NOMO-1 treated with dmso at 0.1 percent for 144 hours (cell line): ENCODE measurements around the gene PCDHGB4.
"Not testable (repeated sequence)": the region's sequence is repeated elsewhere in the genome, so short reads cannot be mapped to it uniquely, and the experiment has no call there.

ENCODE experiments used
- DNase-seq: peaks from one replicate; lab custom pipeline; 2025; ENCODE audit not compliant: unreplicated experiment; lab: John Stamatoyannopoulos, UW

PCDHGB4 gene

GRCh38 chr5:141397756-141398551, 10.5 kb downstream of the PCDHGB4 start, which contains the start of gene PCDHGB5:
Gene PCDHGB5 (plus strand): TSS chr5:141397947. CDS start chr5:141398128, 181 bp downstream.
- DNase-seq: not testable (repeated sequence)

DNA sequence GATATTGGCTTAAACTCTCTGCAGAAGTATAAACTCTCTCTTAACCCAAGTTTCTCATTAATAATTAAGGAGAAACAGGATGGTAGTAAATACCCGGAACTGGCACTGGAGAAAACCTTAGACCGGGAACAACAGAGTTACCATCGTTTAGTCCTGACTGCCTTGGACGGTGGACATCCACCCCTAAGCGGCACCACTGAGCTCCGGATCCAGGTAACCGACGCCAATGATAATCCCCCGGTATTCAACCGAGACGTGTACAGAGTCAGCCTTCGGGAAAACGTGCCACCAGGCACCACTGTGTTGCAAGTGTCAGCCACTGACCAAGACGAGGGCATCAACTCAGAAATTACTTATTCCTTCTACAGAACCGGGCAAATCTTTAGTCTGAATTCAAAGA, 11.1 kb downstream of the PCDHGB4 start:
- DNase-seq: no peak

DNA sequence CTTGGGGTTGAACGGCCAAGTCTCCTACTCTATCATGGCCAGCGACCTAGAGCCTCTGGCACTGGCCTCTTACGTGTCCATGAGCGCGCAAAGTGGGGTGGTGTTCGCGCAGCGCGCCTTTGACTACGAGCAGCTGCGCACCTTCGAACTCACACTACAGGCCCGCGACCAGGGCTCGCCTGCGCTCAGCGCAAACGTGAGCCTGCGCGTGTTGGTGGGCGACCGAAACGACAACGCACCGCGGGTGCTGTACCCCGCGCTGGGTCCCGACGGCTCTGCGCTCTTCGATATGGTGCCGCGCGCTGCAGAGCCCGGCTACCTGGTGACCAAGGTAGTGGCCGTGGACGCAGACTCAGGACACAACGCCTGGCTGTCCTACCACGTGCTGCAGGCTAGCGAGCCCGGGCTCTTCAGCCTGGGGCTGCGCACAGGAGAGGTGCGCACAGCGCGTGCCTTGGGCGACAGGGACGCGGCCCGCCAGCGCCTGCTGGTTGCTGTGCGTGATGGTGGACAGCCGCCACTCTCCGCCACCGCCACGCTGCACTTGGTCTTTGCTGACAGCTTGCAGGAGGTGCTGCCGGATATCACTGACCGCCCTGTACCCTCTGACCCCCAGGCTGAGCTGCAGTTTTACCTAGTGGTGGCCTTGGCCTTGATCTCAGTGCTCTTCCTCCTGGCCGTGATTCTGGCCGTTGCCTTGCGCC, 12.2 kb downstream of the PCDHGB4 start:
- DNase-seq: no peak

DNA sequence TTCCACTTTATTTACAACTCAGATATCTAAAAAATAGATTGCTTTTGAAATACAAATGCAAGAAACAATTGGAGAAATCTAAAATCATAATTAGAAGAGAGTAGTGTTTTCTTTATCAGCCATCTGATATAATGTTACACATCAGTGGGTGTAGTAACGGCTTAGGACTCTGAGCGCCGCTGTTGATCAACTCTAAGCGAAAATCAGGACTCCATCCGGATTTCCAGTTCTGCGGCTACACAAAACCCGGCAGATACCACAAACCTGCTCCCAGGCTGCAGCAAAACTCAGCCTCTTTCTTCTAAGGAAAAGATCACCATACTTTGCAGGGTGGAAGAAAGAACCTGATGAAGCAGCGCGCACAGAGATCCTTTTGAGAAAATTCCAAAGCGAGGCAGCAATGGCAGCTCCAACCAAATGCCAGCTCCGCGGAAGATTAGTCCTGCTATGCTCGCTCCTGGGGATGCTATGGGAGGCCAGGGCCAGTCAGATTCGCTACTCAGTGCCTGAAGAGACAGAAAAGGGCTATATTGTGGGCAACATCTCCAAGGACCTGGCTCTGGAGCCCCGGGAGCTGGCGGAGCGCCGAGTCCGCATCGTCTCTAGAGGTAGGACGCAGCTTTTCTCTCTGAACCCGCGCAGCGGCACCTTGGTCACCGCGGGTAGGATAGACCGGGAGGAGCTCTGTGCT, 15.2 kb downstream of the PCDHGB4 start, which contains the start of gene PCDHGA9:
Gene PCDHGA9 (plus strand): TSS at position 226 of the 691 bp plus-strand sequence. CDS start 175 bp downstream, at position 401.
- DNase-seq: no peak

DNA sequence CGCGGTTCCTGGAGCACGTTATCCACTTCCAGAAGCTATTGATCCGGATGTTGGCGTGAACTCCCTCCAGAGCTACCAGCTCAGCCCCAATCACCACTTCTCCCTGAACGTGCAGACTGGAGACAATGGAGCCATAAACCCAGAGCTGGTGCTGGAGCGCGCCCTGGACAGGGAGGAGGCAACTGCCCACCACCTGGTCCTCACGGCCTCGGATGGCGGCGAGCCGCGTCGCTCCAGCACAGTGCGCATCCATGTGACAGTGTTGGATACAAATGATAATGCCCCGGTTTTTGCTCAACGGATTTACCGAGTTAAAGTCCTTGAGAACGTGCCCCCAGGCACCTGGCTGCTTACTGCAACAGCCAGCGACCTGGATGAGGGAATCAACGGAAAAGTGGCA, 15.9 kb downstream of the PCDHGB4 start:
- no peak for DNase-seq

DNA sequence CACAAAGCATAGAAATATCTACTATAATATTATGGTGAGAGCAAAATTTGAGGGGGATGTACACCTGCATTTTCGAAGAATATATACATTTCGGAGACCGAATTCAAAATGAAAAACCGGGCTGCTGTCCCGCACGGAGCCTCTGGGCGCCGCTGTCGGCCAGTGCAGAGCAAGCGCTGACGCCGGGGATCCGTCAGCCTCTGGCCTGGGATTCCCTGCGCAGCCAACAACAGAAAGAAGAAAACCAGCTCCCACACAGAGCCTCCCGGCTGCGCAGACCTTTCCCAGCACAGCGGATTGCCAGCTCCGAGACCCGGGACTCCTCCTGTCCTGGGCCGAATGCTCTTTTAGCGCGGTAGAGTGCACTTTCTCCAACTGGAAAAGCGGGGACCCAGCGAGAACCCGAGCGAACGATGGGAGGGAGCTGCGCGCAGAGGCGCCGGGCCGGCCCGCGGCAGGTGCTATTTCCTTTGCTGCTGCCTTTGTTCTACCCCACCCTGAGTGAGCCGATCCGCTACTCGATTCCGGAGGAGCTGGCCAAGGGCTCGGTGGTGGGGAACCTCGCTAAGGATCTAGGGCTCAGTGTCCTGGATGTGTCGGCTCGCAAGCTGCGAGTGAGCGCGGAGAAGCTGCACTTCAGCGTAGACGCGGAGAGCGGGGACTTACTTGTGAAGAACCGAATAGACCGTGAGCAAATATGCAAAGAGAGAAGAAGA, 20.4 kb downstream of the PCDHGB4 start, which contains the start of gene PCDHGB6:
Gene PCDHGB6 (plus strand): TSS at position 232 of the 716 bp plus-strand sequence. CDS start 182 bp downstream, at position 414.
- DNase-seq: not testable (repeated sequence)

DNA sequence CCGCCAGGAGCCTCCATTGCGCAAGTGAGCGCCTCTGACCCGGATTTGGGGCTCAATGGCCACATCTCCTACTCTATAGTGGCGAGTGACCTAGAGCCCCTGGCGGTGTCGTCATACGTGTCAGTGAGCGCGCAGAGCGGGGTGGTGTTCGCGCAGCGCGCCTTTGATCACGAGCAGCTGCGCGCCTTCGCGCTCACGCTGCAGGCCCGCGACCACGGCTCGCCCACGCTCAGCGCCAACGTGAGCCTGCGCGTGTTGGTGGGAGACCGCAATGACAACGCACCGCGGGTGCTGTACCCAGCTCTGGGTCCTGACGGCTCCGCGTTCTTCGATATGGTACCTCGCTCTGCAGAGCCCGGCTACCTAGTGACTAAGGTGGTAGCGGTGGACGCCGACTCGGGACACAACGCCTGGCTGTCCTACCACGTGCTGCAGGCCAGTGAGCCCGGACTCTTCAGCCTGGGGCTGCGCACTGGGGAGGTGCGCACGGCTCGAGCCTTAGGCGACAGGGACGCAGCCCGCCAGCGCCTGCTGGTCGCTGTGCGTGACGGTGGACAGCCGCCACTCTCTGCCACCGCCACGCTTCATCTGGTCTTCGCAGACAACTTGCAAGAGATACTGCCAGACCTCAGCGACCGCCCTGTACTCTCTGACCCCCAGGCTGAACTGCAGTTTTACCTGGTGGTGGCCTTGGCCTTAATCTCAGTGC, 22.3 kb downstream of the PCDHGB4 start:
- no peak for DNase-seq

GRCh38 chr5:141411575-141411974, 24.1 kb downstream of the PCDHGB4 start:
- no peak for DNase-seq

GRCh38 chr5:141412854-141413539, 25.5 kb downstream of the PCDHGB4 start, which contains the start of gene PCDHGA10:
Gene PCDHGA10 (plus strand): TSS chr5:141412987. CDS start chr5:141413176, 189 bp downstream.
- peak; percentile 30 for DNase-seq

DNA sequence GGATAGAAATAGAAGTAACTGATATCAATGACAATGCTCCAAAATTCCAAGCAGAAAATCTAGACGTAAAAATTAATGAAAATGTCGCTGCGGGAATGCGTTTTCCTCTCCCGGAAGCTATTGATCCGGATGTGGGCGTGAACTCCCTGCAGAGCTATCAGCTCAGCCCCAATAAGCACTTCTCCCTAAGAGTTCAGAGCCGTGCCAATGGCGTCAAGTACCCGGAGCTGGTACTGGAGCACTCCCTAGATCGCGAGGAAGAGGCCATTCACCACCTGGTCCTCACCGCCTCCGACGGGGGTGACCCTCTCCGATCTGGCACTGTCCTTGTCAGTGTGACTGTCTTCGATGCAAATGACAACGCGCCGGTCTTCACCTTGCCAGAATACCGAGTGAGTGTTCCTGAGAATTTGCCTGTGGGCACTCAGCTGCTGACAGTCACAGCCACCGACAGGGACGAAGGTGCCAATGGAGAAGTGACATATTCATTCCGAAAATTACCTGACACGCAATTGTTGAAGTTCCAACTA, 26.1 kb downstream of the PCDHGB4 start:
- DNase-seq: no peak

- not testable (repeated sequence) for DNase-seq
These were observed 27.2 kb downstream of the PCDHGB4 start for GRCh38 chr5:141414548-141415274.

- not testable (repeated sequence) for DNase-seq
These were observed 27.7 kb downstream of the PCDHGB4 start for GRCh38 chr5:141415275-141415618.

DNA sequence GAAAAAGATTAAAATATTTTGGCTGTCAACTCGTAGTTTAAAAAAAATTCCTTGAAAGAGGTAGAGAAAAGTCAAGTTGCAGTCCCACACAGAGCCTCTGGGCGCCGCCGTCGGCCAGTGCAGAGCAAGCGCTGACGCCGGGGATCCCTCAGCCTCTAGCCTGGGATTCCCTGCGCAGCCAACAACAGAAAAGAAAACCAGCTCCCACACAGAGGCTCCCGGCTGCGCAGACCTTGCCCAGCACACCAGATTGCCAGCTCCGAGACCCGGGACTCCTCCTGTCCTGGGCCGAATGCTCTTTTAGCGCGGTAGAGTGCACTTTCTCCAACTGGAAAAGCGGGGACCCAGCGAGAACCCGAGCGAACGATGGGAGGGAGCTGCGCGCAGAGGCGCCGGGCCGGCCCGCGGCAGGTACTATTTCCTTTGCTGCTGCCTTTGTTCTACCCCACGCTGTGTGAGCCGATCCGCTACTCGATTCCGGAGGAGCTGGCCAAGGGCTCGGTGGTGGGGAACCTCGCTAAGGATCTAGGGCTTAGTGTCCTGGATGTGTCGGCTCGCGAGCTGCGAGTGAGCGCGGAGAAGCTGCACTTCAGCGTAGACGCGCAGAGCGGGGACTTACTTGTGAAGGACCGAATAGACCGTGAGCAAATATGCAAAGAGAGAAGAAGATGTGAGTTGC, 30.1 kb downstream of the PCDHGB4 start, which contains the start of gene PCDHGB7:
Gene PCDHGB7 (plus strand): TSS at position 184 of the 679 bp plus-strand sequence. CDS start 183 bp downstream, at position 367.
- DNase-seq: peak; percentile 32

DNA sequence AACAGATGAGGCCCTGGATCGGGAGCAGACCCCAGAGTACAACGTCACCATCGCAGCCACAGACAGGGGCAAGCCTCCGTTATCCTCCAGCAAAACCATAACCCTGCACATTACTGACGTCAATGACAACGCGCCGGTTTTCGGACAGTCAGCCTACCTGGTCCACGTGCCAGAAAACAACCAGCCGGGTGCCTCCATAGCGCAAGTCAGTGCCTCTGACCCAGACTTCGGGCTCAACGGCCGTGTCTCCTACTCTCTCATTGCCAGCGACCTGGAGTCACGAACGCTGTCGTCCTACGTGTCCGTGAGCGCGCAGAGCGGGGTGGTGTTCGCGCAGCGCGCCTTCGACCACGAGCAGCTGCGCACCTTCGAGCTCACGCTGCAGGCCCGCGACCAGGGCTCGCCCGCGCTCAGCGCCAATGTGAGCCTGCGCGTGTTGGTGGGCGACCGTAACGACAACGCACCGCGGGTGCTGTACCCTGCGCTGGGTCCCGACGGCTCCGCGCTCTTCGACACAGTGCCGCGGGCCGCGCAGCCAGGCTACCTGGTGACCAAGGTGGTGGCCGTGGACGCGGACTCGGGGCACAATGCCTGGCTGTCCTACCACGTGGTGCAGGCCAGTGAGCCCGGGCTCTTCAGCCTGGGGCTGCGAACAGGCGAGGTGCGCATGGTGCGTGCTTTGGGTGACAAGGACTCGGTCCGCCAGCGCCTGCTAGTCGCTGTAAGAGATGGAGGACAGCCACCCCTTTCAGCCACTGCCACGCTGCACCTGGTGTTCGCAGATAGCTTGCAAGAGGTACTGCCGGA, 31.8 kb downstream of the PCDHGB4 start:
- no peak for DNase-seq

DNA sequence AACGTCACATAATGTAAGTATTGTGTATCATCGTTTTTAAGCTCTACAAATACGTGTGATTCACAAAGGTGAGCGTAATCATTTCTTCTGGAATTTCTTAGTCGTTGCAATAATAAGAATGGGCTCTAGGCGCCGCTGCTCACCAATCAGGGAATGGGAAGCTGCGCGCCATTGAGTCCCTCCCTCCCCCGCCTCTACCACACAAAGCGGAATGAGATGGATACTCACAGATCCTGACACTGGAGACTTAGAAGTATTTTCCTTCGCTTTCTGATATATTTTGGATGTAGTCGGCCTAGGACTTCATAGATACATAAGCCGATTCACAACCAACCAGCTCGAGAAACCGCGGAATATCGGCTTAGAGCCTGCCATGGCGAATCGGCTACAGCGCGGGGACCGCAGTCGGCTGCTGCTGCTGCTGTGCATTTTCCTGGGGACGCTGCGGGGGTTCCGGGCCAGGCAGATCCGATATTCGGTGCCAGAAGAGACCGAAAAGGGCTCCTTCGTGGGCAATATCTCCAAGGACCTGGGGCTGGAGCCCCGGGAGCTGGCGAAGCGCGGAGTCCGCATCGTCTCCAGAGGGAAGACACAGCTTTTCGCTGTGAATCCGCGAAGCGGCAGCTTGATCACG, 33.5 kb downstream of the PCDHGB4 start, which contains the start of gene PCDHGA11:
Gene PCDHGA11 (plus strand): TSS at position 197 of the 634 bp plus-strand sequence. CDS start 177 bp downstream, at position 374.
- peak; percentile 20 for DNase-seq

DNA sequence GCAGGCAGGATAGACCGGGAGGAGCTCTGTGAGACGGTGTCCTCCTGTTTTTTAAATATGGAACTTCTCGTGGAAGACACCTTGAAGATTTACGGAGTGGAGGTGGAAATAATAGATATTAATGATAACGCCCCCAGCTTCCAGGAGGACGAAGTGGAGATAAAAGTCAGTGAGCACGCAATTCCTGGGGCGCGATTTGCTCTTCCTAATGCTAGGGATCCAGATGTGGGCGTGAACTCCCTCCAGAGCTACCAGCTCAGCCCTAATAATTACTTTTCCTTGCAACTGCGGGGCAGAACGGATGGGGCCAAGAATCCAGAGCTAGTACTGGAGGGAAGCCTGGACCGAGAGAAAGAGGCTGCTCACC, 34.0 kb downstream of the PCDHGB4 start:
- DNase-seq: no peak
